ENCODE results near the gene ABCA8.

DNA sequence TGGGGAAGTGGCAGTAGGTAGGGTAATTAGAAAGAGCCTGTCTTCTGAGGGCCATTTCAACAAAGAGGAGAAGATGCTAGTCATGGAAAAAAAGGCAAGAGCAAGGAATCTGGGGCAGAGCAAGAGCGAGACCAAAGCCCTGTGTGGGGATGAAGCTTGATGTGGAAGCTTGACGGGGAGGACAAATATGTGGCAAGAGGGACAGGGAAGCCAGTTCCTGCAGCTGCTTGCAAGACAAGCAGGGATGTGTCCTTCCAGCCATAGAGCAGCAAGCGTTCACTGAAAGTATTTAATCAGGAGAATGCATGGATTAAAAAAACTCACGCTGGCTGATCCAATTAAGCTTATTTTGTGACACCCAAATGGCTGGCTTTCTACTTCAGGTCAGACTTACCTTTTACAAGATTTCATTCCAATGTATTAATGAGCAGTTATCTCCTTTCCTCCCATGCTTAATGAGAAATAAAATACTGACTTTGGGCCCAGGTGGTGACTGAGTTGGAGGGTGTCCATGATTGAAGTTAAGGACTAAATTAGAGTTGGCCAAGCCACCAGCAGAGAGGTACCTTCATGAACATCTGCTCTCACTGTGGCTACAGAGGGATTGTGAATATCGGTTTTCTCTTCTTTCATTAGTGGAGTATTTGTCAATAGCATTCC lies 76.8 kb downstream of the ABCA8 start:
- no peak for TF ChIP-seq CTCF (IDR thresholded peaks at IDR 0.05)
- TF ChIP-seq POLR2A (IDR thresholded peaks at IDR 0.05): no peak

Measured in thyroid gland (tissue), 4 donors.